ENCODE results near the gene PWWP2B. TPM values are rescaled to one million over a fixed set of nuclear protein-coding genes. Genes with fewer than 3 reads are reported as not detected.

Gene PWWP2B
- polyA plus RNA-seq, 5 donors: 6.1 to 18.4 (median 10.7) TPM

DNA sequence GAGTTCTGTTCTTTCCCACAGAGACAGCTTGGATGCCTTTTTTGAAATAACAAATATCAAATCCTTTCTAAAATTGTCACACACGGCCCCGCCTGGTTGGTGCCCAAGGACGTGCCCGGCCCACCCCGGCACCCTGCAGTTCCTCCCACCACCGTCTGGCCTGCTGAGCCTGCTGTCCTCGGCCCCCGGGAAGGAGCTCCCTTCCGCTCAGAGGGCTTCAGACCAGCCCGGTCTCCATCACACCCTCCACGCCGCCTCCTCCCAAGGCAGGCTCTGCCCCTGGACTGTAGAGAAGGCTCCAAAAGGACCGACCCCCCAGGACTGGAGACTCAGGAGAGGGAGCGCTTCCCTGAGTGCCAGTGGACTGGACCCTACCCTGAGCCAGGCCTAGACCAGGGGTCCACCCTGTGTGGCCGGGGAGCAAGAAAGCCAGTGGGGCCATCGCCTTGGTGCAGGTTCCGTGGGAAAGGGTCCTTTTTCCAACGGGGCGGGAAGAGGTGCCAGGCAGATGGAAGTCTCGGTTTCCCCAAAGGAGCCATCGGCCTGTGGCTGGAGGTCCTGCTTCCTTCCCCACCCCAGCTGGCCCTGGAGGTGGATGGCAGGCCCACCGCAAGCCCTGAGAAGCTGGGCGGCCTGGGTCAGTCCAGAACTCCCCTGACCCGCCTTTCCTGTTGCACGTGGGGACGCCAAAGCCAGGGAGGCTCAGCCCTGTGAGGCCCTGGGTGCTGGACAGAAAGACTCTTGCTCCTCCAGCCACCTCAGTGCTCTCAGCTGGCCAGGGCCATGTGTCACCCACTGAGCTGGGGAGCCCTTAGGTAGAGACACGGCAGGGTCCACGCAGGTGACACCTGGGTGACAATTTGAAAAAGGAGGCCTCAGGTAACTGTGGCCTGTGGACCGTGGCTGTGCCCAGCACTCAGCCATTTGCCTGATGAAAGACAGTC is 69.8 kb downstream of the PWWP2B start:
- DNase-seq: no peak

Other genes with a start within 250 kb of the PWWP2B start
- gene DPYSL4, start 210.3 kb upstream of the PWWP2B start, polyA plus RNA-seq (ENCODE audit: insufficient read depth in 1 of 5, insufficient read length in 5 of 5, low replicate concordance in 1 of 5): 10 to 100 TPM in 4 of 5 donors, 1 to 10 TPM in 1; 8.0 to 13.5 (median 12.4) TPM
- gene STK32C, start 89.2 kb upstream of the PWWP2B start, polyA plus RNA-seq (ENCODE audit: insufficient read depth in 1 of 5, insufficient read length in 5 of 5, low replicate concordance in 1 of 5): 10 to 100 TPM in 4 of 5 donors, 1 to 10 TPM in 1; 8.6 to 14.1 (median 10.5) TPM
- gene LRRC27, start 65.0 kb upstream of the PWWP2B start, polyA plus RNA-seq (ENCODE audit: insufficient read depth in 1 of 5, insufficient read length in 5 of 5, low replicate concordance in 1 of 5): 10 to 100 TPM; 26.3 to 35.6 (median 33.5) TPM
- 10 to 100 TPM; 27.7 to 41.7 (median 35.5) TPM for gene INPP5A, start 140.6 kb downstream of the PWWP2B start, polyA plus RNA-seq (ENCODE audit: insufficient read depth in 1 of 5, insufficient read length in 5 of 5, low replicate concordance in 1 of 5)